Measurements from ENCODE around the gene NUP42. TPM values are rescaled to one million over a fixed set of nuclear protein-coding genes. Genes with fewer than 3 reads are reported as not detected.
"Not testable (repeated sequence)": the region's sequence is repeated elsewhere in the genome, so short reads cannot be mapped to it uniquely, and the experiment has no call there.

Gene NUP42
- total RNA-seq, 2 donors from 2014 or later = 24.7 to 48.1 TPM

DNA sequence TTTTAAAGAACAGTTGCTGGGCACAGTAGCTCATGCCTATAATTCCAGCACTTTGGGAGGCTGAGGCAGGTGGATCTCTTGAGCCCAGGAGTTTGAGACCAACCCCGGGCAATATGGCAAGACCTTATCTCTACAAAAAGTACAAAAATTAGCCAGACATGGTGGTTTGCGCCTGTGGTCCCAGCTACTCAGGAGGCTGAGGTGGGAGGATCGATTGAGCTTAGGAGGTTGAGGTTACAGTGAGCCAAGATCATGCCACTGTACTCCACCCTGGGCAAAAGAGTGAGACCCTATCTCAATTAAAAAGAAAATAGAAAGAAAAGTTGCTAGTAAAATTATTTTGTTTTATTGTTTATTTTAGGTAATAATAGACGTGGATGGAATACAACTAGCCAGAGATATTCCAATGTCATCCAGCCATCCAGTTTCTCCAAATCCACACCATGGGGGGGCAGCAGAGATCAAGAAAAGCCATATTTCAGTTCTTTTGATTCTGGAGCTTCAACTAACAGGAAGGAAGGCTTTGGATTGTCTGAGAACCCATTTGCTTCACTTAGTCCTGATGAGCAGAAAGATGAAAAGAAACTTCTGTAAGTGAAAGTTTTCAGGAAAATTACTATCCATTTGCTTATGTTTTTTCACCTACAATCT lies 3.0 kb downstream of the NUP42 start:
- Mint-ChIP-seq H3K27me3 (no peaks in the 10 kb centered on the region), H3K27ac (no peak overlapping the region), H3K4me1 (no peaks in the 10 kb centered on the region), H3K36me3 (ENCODE audit: low read depth) (peaks cover 70% of the 10 kb centered on the region), H3K9me3 (no peaks in the 10 kb centered on the region), H3K4me3 (no peak overlapping the region)
- ATAC-seq (replicated peaks) = no peak

DNA sequence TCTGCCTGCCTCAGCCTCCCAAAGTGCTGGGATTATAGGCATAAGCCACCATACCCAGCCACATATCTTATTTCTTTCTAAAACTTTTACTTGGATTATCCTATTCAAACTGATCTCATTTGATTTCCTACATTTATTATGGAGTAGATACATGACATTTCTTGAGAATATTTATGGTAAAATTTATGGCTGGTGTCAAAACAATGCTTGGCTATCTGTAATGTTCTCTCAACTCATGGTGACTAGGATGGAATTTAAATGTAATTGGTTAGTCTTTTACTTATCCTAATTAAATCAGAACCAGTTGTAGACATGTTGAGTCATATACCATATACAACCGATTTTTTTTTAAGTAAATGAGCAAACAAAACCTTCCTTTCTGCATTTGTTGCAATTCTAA lies 4.1 kb downstream of the NUP42 start:
- Mint-ChIP-seq H3K27me3 (no peaks in the 10 kb centered on the region), H3K4me3 (no peak overlapping the region), H3K9me3 (no peaks in the 10 kb centered on the region), H3K4me1 (no peaks in the 10 kb centered on the region), H3K36me3 (ENCODE audit: low read depth) (peaks cover 81% of the 10 kb centered on the region), H3K27ac (no peak overlapping the region)
- ATAC-seq (replicated peaks) = no peak

DNA sequence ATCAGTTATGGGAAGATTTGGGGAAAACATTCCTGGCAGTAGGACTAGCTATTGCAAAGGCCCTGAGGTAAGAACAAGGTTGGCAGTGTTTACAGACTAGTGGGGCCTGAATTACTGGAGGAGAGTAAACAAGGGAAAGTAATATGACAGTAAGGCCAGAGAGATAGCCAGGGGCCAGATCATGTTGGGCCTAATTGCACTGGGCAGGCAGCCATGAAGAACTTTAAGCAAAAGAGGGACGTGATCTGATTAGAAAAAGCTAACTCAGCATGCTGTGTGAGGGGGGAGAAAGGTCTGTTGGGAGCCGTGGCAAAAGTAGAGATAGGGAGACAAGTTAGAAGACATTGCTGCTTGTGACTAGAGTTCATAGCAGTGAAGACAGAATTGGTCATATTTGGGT lies 9.2 kb downstream of the NUP42 start:
- Mint-ChIP-seq H3K36me3 (ENCODE audit: low read depth) (peaks cover 94% of the 10 kb centered on the region), H3K4me3 (no peak overlapping the region), H3K9me3 (no peaks in the 10 kb centered on the region), H3K4me1 (no peaks in the 10 kb centered on the region), H3K27ac (peak overlapping the region; percentile 29), H3K27me3 (no peaks in the 10 kb centered on the region)
- no peak for ATAC-seq (replicated peaks)

DNA sequence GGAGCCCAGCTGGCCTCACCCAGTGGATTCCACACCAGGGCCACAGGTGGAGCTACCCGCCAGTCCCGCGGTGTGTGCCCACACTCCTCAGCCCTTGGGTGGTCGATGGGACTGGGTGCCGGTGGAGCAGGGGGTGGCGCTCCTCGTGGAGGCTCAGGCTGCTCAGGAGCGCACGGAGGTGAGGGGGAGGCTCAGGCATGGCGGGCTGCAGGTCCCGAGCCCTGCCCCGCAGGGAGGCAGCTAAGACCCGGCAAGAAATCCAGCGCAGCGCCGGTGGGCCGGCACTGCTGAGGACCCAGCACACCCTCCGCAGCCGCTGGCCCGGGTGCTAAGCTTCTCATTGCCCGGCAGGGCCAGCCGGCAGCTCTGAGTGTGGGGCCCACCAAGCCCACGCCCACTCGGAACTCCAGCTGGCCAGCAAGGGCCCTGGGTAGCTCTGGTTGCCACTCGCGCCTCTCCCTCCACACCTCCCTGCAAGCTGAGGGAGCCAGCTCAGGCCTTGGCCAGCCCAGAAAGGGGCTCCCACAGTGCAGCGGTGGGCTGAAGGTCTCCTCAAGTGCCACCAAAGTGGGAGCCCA lies 11.9 kb downstream of the NUP42 start:
- not testable (repeated sequence) for H3K27ac Mint-ChIP-seq; ATAC-seq (replicated peaks); H3K9me3 Mint-ChIP-seq; H3K27me3 Mint-ChIP-seq; H3K4me1 Mint-ChIP-seq; H3K4me3 Mint-ChIP-seq
- peaks cover 94% of the 10 kb centered on the region for H3K36me3 Mint-ChIP-seq (ENCODE audit: low read depth)

DNA sequence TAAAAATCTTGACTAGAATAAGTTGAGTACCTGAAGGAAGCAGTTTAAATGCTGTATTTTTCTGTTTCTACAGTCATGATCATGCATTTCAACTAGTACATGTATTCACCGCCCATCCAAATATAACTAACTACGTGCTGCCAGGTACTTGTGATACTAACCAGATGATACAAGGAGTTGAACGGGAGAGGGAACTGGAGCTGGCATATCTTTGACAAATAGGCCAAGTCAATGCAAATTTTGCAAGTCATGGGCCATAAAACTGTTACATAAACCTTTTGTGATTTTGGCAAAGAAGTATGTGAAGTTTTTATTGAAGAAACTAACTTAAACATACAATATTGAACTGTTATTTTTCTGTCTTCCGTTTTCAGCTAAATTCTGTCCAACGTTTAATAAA lies 14.5 kb downstream of the NUP42 start:
- Mint-ChIP-seq H3K4me3 (no peak overlapping the region), H3K4me1 (no peaks in the 10 kb centered on the region), H3K36me3 (ENCODE audit: low read depth) (peaks cover 95% of the 10 kb centered on the region), H3K27me3 (no peaks in the 10 kb centered on the region), H3K9me3 (no peaks in the 10 kb centered on the region), H3K27ac (no peak overlapping the region)
- ATAC-seq (replicated peaks) = no peak

DNA sequence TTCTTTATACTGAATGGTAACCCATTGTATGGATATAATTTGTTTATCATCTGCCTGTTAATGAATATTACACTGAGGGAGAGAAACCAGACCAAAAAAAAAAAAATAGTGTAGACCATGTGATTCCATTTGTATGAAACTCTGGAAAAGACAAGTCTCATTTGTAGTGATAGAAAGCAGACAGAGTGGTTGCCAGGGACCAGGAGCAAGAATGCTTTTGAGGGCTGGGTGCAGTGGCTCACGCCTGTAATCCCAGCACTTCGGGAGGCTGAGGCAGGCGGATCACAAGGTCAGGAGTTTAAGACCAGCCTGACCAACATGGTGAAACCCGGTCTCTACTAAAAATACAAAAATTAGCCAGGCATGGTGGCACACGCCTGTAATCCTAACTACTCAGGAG lies 15.9 kb downstream of the NUP42 start:
- not testable (repeated sequence) for H3K4me1 Mint-ChIP-seq; ATAC-seq (replicated peaks); H3K9me3 Mint-ChIP-seq; H3K27me3 Mint-ChIP-seq; H3K27ac Mint-ChIP-seq; H3K4me3 Mint-ChIP-seq
- H3K36me3 Mint-ChIP-seq (ENCODE audit: low read depth) = peaks cover 96% of the 10 kb centered on the region

DNA sequence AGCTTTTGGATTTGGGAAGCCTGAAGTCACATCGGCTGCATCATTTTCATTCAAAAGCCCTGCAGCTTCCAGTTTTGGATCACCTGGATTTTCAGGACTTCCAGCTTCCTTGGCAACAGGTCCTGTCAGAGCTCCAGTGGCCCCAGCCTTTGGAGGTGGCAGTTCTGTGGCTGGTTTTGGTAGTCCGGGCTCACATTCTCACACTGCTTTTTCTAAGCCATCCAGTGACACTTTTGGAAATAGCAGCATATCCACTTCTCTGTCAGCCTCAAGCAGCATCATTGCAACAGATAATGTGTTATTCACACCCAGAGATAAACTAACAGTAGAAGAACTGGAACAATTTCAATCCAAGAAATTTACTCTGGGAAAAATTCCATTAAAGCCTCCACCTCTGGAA lies 18.5 kb downstream of the NUP42 start:
- H3K36me3 Mint-ChIP-seq (ENCODE audit: low read depth) = peaks cover 96% of the 10 kb centered on the region
- H3K4me1 Mint-ChIP-seq = no peaks in the 10 kb centered on the region
- no peak overlapping the region for H3K4me3 Mint-ChIP-seq
- ATAC-seq (replicated peaks) = no peak
- H3K27ac Mint-ChIP-seq = no peak overlapping the region
- peaks cover under 1% of the 10 kb centered on the region for H3K27me3 Mint-ChIP-seq
- no peaks in the 10 kb centered on the region for H3K9me3 Mint-ChIP-seq

DNA sequence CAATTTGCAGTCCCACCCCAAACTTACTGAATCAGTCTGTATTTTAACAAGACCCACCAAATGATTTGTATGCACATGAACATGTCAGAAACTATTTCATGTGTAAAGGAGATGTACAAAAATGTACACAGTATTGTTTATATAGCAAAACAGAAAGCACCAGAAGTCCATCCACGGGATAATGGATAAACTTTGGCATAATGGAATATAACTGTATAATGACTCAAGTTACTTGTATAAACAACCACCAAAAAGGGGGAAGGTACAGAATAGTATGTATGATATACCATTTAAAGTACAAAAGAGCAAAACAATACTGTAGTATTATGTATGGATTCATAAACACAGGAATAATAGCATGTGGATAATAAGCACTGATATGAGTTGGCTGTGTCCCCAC lies 22.4 kb downstream of the NUP42 start:
- Mint-ChIP-seq H3K4me3 (no peak overlapping the region), H3K9me3 (no peaks in the 10 kb centered on the region), H3K4me1 (no peaks in the 10 kb centered on the region), H3K27ac (no peak overlapping the region), H3K36me3 (ENCODE audit: low read depth) (peaks cover 61% of the 10 kb centered on the region), H3K27me3 (peaks cover 8% of the 10 kb centered on the region)
- no peak for ATAC-seq (replicated peaks)

DNA sequence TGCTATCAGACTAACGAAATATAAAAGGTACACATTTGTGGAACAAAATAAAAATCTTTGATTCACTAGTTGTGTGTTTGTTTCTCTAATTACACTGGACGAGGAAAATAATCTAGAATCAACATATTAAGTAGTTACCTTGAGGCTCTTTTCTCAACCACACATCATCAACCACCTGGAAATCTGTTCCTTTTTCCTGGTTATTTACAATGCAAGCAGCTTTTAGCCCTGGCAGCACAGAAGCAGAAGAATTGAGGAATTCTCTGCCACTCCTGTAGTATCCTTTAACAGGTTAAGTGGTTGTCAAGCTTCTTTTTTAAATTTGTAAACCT lies 23.7 kb downstream of the NUP42 start:
- H3K4me1 Mint-ChIP-seq = no peaks in the 10 kb centered on the region
- H3K36me3 Mint-ChIP-seq (ENCODE audit: low read depth) = peaks cover 48% of the 10 kb centered on the region
- H3K27me3 Mint-ChIP-seq = peaks cover 8% of the 10 kb centered on the region
- no peaks in the 10 kb centered on the region for H3K9me3 Mint-ChIP-seq
- no peak overlapping the region for H3K4me3 Mint-ChIP-seq
- no peak for ATAC-seq (replicated peaks)
- no peak overlapping the region for H3K27ac Mint-ChIP-seq

DNA sequence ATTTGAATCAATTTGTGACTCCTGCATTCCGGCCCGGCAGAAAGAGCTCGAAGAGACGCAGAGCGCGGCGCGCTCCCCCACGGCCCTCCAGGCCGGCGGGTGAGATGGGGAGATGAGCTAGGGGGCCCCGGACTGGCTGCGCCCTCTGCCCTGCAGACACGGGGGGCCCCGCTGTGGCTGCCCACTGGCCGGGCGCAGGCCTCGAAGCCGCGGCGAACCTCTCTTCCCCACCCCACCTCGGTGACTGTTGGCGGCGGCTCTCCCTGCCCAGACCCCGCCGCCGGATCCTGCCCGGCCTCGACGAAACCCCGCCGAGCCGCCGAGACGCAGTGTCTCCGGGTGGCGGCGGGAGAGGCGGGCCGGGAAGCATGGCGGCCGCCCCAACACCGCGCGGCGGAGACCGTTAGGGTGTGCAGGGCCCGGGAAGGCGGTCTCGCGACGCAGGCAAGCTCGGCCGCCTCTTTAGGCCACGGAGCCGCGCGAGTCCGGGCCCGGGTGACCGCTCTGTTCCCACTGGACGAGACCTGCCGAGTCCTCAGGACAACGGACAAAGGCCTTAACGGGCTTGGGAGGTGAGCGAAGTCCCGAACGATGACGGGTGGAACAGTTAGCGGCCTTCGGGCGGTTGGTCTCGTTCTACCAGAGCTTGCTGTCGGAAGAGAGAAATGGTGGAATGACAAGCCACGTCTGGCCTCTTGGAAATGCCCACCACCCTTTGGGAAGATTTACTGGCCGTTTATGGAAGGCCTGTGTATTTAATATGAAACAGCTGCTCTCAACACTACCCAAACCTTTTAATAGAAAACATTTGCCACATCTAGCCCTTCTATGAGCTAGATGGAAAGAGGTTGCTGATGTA lies 24.3 kb downstream of the NUP42 start:
- no peaks in the 10 kb centered on the region for H3K9me3 Mint-ChIP-seq

DNA sequence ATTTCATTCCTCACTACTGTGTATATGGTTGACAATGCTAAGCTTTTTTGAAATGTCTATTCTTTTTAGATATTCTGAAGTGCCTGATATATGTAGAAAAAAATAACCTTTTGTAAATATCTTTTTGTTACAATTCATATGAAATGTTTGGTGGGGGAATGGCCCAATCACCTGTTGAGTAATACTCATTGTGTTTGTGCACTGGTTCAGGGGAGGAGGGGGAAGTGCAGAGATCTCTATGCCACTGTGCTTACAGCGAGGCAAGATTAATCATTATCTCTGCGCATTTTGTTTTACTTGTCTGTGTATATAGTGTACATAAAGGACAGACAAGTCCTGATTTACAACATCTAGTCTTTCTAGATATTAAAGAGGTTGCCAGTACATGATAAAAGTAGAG lies 25.2 kb downstream of the NUP42 start:
- H3K27ac Mint-ChIP-seq = no peak overlapping the region
- ATAC-seq (replicated peaks) = no peak
- no peaks in the 10 kb centered on the region for H3K4me1 Mint-ChIP-seq
- no peak overlapping the region for H3K4me3 Mint-ChIP-seq
- peaks cover 8% of the 10 kb centered on the region for H3K27me3 Mint-ChIP-seq
- no peaks in the 10 kb centered on the region for H3K9me3 Mint-ChIP-seq
- peaks cover 33% of the 10 kb centered on the region for H3K36me3 Mint-ChIP-seq (ENCODE audit: low read depth)

More for the DNA sequence above, 24.3 kb downstream of the NUP42 start:
- Mint-ChIP-seq H3K27me3 (peaks cover 8% of the 10 kb centered on the region), H3K4me3 (no peak overlapping the region), H3K36me3 (ENCODE audit: low read depth) (peaks cover 42% of the 10 kb centered on the region), H3K27ac (no peak overlapping the region), H3K4me1 (no peaks in the 10 kb centered on the region)
- no peak for ATAC-seq (replicated peaks)

DNA sequence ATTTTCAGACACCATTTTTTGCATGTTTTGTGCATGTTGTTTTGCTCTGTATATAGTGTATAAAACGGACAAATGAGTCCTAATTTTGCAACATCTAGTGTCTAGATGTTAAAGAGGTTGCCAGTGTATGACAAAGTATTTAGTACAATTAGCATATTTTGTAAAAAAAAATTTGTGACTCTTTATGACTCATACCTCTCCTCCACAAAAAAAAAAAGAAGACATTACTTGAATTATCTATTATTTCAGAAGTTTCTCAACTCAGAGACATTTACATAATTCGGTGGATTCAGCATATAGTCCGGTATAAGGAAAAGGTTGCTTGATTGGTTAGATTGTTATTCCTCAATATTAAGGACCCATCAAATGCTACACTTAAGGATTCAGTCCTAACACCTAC lies 26.0 kb downstream of the NUP42 start:
- Mint-ChIP-seq H3K27ac (no peak overlapping the region), H3K36me3 (ENCODE audit: low read depth) (peaks cover 25% of the 10 kb centered on the region), H3K27me3 (peaks cover 8% of the 10 kb centered on the region), H3K4me1 (no peaks in the 10 kb centered on the region), H3K9me3 (no peaks in the 10 kb centered on the region), H3K4me3 (no peak overlapping the region)
- no peak for ATAC-seq (replicated peaks)

DNA sequence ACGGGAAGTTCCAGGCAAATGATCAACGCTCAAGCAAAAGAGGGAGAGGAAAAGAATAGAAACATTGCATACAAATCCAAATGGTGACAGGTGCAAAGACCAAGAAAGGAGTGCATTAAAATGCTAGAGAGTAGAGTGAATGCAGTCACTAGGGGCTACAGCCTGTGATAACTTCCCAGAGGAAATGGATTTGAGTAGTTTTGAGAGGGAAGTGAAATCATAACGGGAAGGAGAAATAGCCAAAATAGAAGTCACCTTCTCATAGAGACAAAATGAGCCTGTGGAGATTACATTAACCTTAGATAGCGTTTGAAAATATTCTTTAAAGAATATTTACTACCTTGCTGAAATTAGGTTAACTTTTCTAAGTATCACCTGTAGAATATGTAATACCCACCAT lies 26.5 kb downstream of the NUP42 start:
- Mint-ChIP-seq H3K27me3 (peaks cover 8% of the 10 kb centered on the region), H3K9me3 (no peaks in the 10 kb centered on the region), H3K4me3 (no peak overlapping the region), H3K4me1 (no peaks in the 10 kb centered on the region), H3K27ac (no peak overlapping the region), H3K36me3 (ENCODE audit: low read depth) (peaks cover 20% of the 10 kb centered on the region)
- ATAC-seq (replicated peaks) = no peak

DNA sequence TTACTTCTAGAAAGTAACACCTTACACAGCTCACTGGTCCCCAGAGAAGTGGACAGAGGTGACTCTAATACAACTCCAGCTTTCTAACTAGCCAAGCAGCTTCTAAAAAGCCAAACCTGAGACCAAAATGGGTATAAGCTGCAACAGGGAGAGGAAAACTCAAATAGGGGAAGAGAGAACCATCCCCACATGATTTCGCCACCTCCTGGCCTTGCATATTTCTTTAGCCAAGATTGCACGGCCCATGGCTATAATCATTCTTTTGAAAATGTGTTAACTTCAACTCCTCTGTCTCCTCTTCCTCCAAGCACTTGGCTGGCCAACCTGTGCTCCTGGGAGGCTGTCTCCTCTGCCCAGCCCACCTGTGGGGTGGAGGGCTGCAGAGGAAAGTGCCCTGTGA lies 28.7 kb downstream of the NUP42 start:
- H3K27ac Mint-ChIP-seq = no peak overlapping the region
- H3K4me1 Mint-ChIP-seq = no peaks in the 10 kb centered on the region
- H3K36me3 Mint-ChIP-seq (ENCODE audit: low read depth) = peaks cover 2% of the 10 kb centered on the region
- H3K27me3 Mint-ChIP-seq = peaks cover 18% of the 10 kb centered on the region
- no peaks in the 10 kb centered on the region for H3K9me3 Mint-ChIP-seq
- H3K4me3 Mint-ChIP-seq = no peak overlapping the region
- ATAC-seq (replicated peaks) = no peak

DNA sequence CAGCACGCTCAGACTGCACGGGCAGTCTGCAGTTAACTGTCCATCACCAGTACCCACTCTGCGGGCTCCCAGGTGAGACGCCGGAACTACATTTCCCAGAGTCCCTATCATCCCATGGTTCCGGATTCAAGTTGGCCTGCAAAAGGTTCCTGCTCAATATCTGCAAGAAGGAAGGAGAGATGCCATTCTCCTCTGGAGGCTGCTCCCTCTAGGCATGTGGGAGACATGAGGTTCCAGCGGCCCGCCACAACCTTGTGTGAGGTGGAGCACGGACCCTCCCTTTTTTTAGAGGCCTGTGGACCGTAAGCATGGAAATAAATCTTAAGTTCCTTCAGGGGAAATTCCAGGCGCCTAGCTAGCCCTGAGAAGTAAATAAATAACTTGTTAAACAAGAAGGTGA lies 29.7 kb downstream of the NUP42 start:
- no peaks in the 10 kb centered on the region for H3K9me3 Mint-ChIP-seq
- no peak for ATAC-seq (replicated peaks)
- no peaks in the 10 kb centered on the region for H3K4me1 Mint-ChIP-seq
- H3K4me3 Mint-ChIP-seq = no peak overlapping the region
- no peak overlapping the region for H3K27ac Mint-ChIP-seq
- peaks cover 19% of the 10 kb centered on the region for H3K27me3 Mint-ChIP-seq
- H3K36me3 Mint-ChIP-seq (ENCODE audit: low read depth) = no peaks in the 10 kb centered on the region

Data from activated T-helper 17 cell treated with anti-CD3 and anti-CD28 coated beads, Interleukin-2, amount 50 U/mL, for 72 hours (primary cell).